DND-41 (cell line): ENCODE results near the gene TPM1.

Experiments
- ATAC-seq: fragments of 200-7000 bp; cut with Tn5 transposase; 3 replicates; pipeline ENCODE4 v1.9.1; 2021; ENCODE audit warnings: low read depth; ENCODE audit not compliant: insufficient read depth
- DNase-seq: peaks from one replicate; pipeline ENCODE4 v3.0.0-alpha.2; 2020
- H2AFZ ChIP-seq: 2 replicates; pipeline ENCODE4 v1.6.0; 2012; ENCODE audit warnings: low read depth, low read length
- H3K27ac ChIP-seq: 2 replicates; pipeline ENCODE4 v1.5.1; 2012; ENCODE audit warnings: low read length, inconsistent platforms
- H3K27me3 ChIP-seq: fragments of 200-600 bp; sonication (generic); 2 replicates; pipeline ENCODE4 v1.6.0; 2012; ENCODE audit warnings: low read length, mild to moderate bottlenecking, inconsistent platforms; ENCODE audit not compliant: insufficient read depth, poor library complexity
- H3K36me3 ChIP-seq: 2 replicates; pipeline ENCODE4 v1.5.1; 2012; ENCODE audit warnings: low read length, inconsistent platforms; ENCODE audit not compliant: insufficient read depth
- H3K4me1 ChIP-seq: 2 replicates; pipeline ENCODE4 v1.5.1; 2012; ENCODE audit warnings: mild to moderate bottlenecking, low read length; ENCODE audit not compliant: insufficient read depth
- H3K4me2 ChIP-seq: 2 replicates; pipeline ENCODE4 v1.6.0; 2012; ENCODE audit warnings: mild to moderate bottlenecking, moderate library complexity, low read length, inconsistent platforms; ENCODE audit not compliant: insufficient read depth
- H3K4me3 ChIP-seq, 2 experiments: fragments of 200-600 bp in 1 of 2; shearing (Covaris generic) in 1 of 2; 2 replicates each; pipeline ENCODE4 v1.5.1; 2012 to 2016; ENCODE audit warnings: inconsistent platforms in 2 of 2, low read length in 2 of 2, mild to moderate bottlenecking in 2 of 2, low read depth in 1 of 2, moderate library complexity in 1 of 2
- H3K79me2 ChIP-seq: 2 replicates; pipeline ENCODE4 v1.6.0; 2012; ENCODE audit warnings: low read length, inconsistent platforms; ENCODE audit not compliant: insufficient read depth
- H3K9ac ChIP-seq: 2 replicates; pipeline ENCODE4 v1.6.0; 2012; ENCODE audit warnings: low read depth, mild to moderate bottlenecking, inconsistent platforms, low read length, moderate library complexity
- H3K9me3 ChIP-seq: 2 replicates; pipeline ENCODE4 v1.5.1; 2012; ENCODE audit warnings: low read length, moderate library complexity, mild to moderate bottlenecking, inconsistent platforms; ENCODE audit not compliant: insufficient read depth, severe bottlenecking
- H4K20me1 ChIP-seq: 2 replicates; pipeline ENCODE4 v1.6.0; 2012; ENCODE audit warnings: low read length; ENCODE audit not compliant: insufficient read depth
- CTCF ChIP-seq: IDR thresholded peaks from 2 replicates; pipeline ENCODE4 v1.5.1; 2012; ENCODE audit warnings: borderline replicate concordance, low read length, moderate library complexity, mild to moderate bottlenecking; ENCODE audit not compliant: poor library complexity, severe bottlenecking; ENCODE audit errors: extremely low read depth
- EZH2 ChIP-seq: IDR thresholded peaks from 3 replicates; pipeline ENCODE4 v1.6.1; 2012; ENCODE audit warnings: borderline replicate concordance, low read depth, mild to moderate bottlenecking, moderate library complexity, low read length, inconsistent platforms; ENCODE audit not compliant: severe bottlenecking

TPM1 gene

DNA sequence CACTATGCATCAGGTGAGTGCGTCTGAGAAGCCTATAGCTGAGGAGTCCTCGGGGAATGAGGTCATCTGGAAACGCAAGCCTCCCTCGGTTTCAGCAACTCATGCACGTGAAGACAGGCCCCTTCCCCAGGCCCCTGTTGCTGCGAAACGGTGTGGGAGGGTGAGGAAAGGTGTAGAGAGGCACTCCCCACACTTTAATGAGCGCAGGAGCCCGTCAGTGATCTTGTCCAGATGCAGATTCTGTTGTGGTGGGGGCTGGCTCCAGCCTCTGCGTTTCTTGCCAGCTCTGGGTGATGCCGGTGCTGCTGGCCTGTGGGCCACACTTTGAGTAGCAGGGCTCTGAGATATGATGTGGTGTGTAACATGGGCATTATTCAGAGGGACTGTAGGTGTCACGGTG is 40.5 kb downstream of the TPM1 start:
- no peaks in the 10 kb centered on the region for H3K27me3 ChIP-seq
- H3K4me1 ChIP-seq: no peaks in the 10 kb centered on the region
- H3K9ac ChIP-seq: no peak overlapping the region
- H4K20me1 ChIP-seq: no peaks in the 10 kb centered on the region
- DNase-seq (no peak), ATAC-seq (no peak)
- H3K9me3 ChIP-seq: no peaks in the 10 kb centered on the region
- no peak overlapping the region for H3K4me2 ChIP-seq
- no peaks in the 10 kb centered on the region for H3K79me2 ChIP-seq
- H3K27ac ChIP-seq: no peak overlapping the region
- H2AFZ ChIP-seq: no peak overlapping the region
- H3K36me3 ChIP-seq: no peaks in the 10 kb centered on the region
- no peak overlapping the region for H3K4me3 ChIP-seq
- TF ChIP-seq CTCF: no peak

DNA sequence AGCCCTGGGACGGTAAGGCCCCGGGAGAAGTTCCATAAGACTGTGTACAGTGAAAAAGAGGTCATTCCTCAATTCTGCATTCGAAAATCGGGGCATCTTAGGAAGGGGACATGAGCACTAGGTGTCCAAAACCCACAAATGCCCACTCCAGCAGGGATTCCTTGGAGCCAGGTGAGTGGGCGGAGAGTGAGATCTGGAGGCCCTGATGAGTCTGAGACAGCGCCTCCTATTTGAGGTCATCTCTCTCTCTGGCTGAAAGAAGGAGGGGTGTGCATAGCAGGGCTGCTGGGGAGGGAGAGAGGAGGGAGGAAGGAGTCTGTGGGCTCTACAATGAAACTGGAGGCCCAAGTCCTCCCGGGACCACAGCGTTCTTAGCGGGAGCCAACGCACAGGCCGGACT is 41.0 kb downstream of the TPM1 start:
- H3K9ac ChIP-seq: no peak overlapping the region
- no peak overlapping the region for H2AFZ ChIP-seq
- H3K79me2 ChIP-seq: no peaks in the 10 kb centered on the region
- no peak overlapping the region for H3K27ac ChIP-seq
- no peak overlapping the region for H3K4me2 ChIP-seq
- DNase-seq (no peak), ATAC-seq (no peak)
- TF ChIP-seq CTCF (no peak), EZH2 (no peak)
- H4K20me1 ChIP-seq: no peaks in the 10 kb centered on the region
- H3K27me3 ChIP-seq: no peaks in the 10 kb centered on the region
- no peak overlapping the region for H3K4me3 ChIP-seq
- H3K9me3 ChIP-seq: no peaks in the 10 kb centered on the region
- no peaks in the 10 kb centered on the region for H3K4me1 ChIP-seq
- no peaks in the 10 kb centered on the region for H3K36me3 ChIP-seq

GRCh38 chr15:63084806-63085205 is 42.3 kb downstream of the TPM1 start:
- Histone ChIP-seq H3K36me3 (no peaks in the 10 kb centered on the region), H3K4me1 (peaks cover 9% of the 10 kb centered on the region), H3K4me3 (no peak overlapping the region), H3K9ac (no peak overlapping the region), H3K27me3 (no peaks in the 10 kb centered on the region), H3K9me3 (no peaks in the 10 kb centered on the region), H2AFZ (no peak overlapping the region), H3K4me2 (no peak overlapping the region), H3K79me2 (no peaks in the 10 kb centered on the region), H4K20me1 (no peaks in the 10 kb centered on the region; the same call in 1 of the 2 replicates), H3K27ac (no peak overlapping the region)
- ATAC-seq (no peak), DNase-seq (no peak)
- TF ChIP-seq EZH2 (no peak), CTCF (no peak)

GRCh38 chr15:63085289-63085688 is 42.7 kb downstream of the TPM1 start:
- H3K4me1 ChIP-seq: peaks cover 9% of the 10 kb centered on the region

More at GRCh38 chr15:63085289-63085688, 42.7 kb downstream of the TPM1 start:
- Histone ChIP-seq H3K27me3 (no peaks in the 10 kb centered on the region), H3K4me3 (no peak overlapping the region), H3K36me3 (no peaks in the 10 kb centered on the region), H3K79me2 (no peaks in the 10 kb centered on the region), H4K20me1 (no peaks in the 10 kb centered on the region; the same call in 1 of the 2 replicates), H3K9ac (no peak overlapping the region), H2AFZ (no peak overlapping the region), H3K4me2 (no peak overlapping the region), H3K27ac (no peak overlapping the region), H3K9me3 (no peaks in the 10 kb centered on the region)
- TF ChIP-seq EZH2 (no peak), CTCF (no peak)
- ATAC-seq: no peak
- no peak for DNase-seq
